NCI-H774 (cell line): ENCODE data around the gene LCK.

Source experiments
- DNase-seq: peaks from one replicate; lab custom pipeline; 2025; lab: John Stamatoyannopoulos, UW

The LCK gene

DNA sequence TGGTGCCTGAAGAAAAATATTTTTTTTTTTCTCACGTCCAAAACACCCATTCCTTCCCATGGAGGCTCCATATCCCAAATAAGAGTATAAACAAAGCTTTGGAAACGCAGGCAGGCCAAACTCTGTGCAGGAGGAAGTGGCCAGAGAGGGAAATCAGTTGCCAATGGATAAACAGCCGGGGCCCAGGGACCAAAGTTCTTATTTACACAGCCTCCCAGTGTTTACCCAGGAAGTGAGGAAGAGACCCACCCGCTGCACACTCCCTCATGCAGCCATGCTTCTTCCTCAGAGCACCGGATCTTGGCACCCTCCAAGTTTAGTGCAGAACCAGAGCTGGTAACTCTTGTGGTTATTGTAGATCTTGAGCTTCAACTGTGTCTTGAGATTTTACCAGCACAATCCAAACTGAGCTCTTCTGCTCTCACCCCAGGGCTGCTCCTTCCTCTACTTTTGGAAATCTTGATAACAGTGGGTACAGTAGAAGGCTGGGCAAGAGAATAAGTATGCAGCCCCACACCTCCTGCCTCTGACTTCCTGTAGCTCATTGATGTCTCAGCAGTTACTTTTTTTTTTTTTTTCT is 70.7 kb downstream of the LCK start:
- no peak for DNase-seq

DNA sequence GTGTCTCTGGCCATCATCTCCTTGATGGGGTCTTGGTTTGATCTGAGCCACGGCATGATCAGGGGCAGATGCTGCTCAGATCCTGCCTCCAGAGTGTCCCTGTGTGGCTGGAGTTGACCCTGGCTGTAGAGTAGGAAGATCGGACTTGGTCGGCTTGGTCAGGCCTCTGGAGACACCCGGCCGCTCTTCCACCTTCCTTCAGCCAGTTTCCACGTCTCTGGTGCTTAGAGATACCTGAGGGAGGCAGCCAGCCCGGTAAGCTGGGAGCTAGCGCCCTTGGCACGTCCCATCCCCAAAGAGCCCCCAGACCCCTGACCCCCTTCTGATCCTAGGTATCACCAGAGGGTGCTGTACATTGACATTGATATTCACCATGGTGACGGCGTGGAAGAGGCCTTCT is 76.1 kb downstream of the LCK start:
- DNase-seq = no peak

DNA sequence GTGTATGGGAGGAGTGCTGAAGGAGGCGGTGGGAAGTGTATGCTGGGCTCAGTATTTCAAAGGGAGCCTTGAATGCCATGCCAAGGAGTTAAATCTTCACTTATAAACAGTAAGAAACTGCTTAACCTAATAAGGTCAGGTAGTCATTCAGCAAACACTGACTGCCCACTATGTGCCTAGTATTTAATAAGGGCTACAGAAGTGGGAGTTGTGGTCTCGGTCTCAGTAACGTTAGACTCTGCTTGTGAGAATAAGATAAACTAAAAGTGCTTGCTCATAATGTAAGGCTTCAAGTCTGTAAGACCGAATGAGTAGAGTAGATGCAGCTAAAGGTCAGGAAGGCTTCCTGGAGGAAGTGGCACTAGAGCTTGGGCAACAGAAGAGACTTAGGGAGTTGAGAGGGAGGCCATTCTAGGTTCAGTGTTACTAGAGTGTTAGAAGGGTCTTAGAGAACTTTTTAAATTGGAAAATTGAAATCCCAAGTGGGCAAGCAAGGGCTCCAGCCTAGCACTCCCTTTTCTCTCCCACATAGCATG is 78.9 kb downstream of the LCK start:
- DNase-seq = no peak

DNA sequence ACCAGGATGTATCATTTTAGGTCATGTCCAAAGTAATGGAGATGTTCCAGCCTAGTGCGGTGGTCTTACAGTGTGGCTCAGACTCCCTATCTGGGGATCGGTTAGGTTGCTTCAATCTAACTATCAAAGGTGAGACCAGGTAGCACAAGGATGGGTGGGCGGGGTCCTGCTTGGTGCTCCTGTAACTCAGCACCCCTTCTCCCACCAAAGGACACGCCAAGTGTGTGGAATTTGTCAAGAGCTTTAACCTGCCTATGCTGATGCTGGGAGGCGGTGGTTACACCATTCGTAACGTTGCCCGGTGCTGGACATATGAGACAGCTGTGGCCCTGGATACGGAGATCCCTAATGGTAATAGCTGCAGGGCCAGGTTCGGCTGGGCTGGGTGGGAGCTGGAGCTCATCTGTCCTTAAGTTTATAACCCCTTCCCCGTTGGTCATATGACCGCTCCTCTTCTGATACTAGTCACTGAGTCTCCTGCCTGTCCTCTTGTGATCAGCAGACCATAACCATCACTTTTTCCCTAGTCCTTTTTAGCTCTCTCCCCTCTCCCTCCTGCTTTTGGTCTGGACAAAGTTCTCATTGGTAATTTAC is 79.6 kb downstream of the LCK start:
- no peak for DNase-seq

DNA sequence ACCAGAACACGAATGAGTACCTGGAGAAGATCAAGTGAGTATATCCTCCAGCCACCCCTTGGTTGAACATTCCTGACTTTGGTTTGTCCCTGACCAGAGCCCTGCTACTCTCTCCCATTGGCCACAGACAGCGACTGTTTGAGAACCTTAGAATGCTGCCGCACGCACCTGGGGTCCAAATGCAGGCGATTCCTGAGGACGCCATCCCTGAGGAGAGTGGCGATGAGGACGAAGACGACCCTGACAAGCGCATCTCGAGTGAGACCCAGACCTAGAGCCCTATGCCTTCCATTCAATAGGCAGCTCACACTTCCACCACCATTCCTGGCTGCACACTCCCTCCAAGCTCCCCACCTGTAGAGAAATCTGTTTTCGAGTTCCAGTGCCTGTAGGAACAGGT is 80.5 kb downstream of the LCK start:
- no peak for DNase-seq

DNA sequence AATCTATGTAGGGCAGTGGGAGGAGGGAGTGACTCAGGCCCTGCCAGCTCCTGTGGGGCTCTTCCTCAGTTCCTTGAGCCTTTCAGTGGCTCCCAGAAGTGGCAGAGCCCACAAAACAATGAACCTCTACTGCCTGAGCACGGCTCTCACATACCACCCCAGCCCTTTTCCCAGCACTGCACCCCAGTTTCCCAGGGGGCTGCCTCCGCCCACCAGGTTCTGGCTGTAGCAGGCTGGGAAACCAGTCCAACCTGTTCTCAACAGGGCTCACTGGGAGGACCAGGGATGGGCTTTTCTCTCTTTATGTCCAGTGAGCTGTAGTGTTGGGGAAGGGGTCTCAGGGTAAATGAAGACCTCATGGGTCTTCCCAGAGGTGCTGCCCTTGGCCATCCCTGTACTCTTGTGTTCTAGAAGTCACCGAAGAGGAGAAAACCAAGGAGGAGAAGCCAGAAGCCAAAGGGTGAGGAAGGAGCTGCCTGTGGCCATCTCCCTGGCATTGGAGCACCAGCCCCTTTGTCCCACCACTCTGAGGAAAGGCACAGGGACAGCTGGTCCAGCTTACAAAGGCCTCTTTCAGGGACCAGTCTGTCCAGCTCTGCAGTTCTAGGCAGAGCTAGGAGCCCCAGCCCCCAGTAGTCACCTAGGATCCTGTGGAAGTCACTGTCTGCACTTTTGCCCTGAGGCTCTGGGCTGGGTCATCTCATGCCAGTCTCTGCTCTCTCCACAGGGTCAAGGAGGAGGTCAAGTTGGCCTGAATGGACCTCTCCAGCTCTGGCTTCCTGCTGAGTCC is 81.4 kb downstream of the LCK start:
- DNase-seq = no peak

DNA sequence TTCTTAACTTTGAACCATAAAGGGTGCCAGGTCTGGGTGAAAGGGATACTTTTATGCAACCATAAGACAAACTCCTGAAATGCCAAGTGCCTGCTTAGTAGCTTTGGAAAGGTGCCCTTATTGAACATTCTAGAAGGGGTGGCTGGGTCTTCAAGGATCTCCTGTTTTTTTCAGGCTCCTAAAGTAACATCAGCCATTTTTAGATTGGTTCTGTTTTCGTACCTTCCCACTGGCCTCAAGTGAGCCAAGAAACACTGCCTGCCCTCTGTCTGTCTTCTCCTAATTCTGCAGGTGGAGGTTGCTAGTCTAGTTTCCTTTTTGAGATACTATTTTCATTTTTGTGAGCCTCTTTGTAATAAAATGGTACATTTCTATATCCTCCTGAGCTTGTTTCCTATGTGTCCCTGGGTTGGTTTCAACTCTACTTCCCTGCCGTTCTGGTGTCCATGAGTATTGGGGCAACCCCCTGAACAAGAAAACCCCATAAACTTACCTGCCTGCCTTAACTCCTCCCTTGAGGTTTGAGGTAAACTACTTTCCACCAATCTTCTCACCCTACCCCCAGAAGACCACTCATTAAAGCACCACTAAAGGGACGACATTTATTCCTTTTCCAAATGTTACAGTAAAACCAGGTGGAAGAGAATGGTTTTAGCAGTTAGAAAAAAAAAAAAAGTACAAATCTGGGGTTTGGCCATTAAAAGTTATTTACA is 82.3 kb downstream of the LCK start:
- DNase-seq = no peak

DNA sequence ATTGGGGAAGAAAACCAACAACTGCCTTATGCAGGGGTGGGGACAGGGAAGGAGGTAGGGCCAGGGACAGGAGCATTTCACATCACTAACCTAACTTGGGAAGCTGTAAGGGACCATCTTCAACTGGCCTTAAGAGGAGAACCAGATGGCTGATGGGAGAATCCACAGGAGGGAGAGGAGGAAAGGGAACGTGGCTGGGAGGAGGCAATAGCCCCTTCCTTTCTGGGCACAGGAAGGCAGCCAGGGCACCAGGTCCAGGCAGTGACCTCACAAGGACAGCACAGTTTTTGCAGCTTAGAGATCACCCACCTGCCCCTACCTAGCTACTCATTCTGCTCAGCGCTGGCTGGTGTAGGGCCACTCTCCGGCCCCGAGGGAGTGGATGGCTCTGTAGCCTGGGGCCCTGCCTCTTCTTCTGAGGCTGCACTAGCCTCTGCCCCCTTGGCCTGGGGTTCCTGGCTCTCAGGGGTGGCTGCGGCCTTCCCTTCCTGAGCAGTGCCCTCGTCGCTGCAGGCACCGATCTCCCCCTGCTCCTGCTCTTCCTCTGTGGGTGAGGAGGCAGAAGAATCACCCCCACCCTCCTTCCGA is 83.3 kb downstream of the LCK start:
- no peak for DNase-seq

DNA sequence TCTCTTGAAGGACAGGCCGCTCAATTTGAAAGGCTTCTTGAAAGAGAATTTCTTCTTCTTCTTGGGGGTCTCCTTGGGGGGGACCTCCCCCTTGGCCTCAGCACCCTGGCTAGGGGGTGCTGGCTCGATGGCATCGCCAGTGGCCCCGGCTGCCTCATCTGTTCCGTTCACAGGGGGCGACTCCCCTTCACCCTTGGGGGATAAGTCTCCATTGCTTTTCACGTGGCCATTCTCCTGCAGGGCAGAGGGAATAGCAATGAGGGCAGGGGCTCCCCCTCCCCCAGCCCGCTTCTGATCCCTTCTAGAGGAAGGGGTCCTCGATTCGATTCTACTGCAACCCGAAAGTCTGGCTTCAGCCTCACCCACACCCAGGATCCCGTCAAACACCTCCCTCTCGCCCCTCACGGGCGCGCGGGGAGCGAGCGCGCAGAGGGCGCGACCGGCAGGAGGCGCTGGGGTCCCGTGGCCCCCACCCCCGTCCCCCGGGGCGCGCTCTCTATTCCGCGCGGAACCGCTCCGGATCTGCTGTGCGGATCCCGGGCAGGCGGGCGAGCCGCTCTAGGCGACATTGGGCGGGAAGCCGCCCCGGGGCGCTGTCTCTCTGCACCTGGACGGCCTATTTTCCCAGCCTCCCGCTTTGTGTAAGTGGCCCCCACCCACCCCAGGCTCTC is 83.9 kb downstream of the LCK start:
- peak; percentile 59 for DNase-seq

DNA sequence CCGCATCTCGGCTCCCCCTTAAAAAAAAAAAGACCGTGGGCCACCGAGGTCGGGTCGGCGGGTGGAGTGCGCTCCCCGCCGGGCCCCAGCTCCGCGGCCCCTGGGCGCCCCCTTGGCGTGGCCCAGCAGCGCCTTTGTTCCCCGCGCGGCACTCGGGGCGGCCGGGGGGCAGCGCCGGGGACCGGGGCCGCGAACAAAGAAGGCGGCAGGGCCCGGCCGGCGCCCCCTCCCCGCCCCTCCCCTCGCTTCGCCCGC is 84.4 kb downstream of the LCK start:
- DNase-seq = no peak
